ENCODE results near the gene RAB5B. TPM values are rescaled to one million over a fixed set of nuclear protein-coding genes. Genes with fewer than 3 reads are reported as not detected.

The RAB5B gene
- total RNA-seq, 1 donor = 75.2 TPM

- no peak for DNase-seq (ENCODE audit: low read depth)
- TF ChIP-seq CTCF (IDR thresholded peaks at IDR 0.05; ENCODE audit: insufficient read depth, low read length) = no peak
- no peak overlapping the region for H3K4me3 ChIP-seq (ENCODE audit: low read depth, low read length)
Observed at GRCh38 chr12:55942055-55942454, 31.8 kb upstream of the RAB5B start.

- H3K4me3 ChIP-seq (ENCODE audit: low read depth, low read length) = no peak overlapping the region
- no peak for TF ChIP-seq CTCF (IDR thresholded peaks at IDR 0.05; ENCODE audit: insufficient read depth, low read length)
- DNase-seq (ENCODE audit: low read depth) = no peak
Observed at GRCh38 chr12:55942577-55943136, 31.2 kb upstream of the RAB5B start.

GRCh38 chr12:55946553-55946952 lies 27.3 kb upstream of the RAB5B start:
- no peak overlapping the region for H3K4me3 ChIP-seq (ENCODE audit: low read depth, low read length)
- TF ChIP-seq CTCF (IDR thresholded peaks at IDR 0.05; ENCODE audit: insufficient read depth, low read length) = no peak
- DNase-seq (ENCODE audit: low read depth) = no peak

DNA sequence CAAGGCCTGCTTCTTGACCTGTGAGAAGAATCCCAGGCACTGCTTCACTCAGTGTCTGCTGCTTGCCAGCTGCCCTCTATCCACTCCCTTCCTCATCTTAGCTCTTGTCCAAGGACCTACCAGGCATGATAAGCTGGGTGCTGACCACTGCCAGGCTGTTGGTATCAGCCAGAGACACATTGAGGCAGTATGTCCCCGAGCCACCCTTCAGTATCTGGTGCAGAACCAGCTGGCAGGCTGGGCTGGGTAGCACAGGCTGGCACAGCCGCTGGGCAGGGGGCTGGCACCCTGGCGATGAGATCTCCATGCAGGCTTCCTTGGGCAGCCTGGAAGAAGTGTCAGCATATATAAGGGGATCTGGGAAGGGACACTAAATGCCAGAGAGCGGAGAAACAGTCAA lies 18.5 kb upstream of the RAB5B start:
- DNase-seq (ENCODE audit: low read depth) = no peak
- TF ChIP-seq CTCF (IDR thresholded peaks at IDR 0.05; ENCODE audit: insufficient read depth, low read length) = no peak
- H3K4me3 ChIP-seq (ENCODE audit: low read depth, low read length) = no peak overlapping the region

- peak; percentile 67 for DNase-seq (ENCODE audit: low read depth)
- peak; percentile 57 for TF ChIP-seq CTCF (IDR thresholded peaks at IDR 0.05; ENCODE audit: insufficient read depth, low read length)
- H3K4me3 ChIP-seq (ENCODE audit: low read depth, low read length) = no peak overlapping the region
Observed at GRCh38 chr12:55955800-55956508, 17.9 kb upstream of the RAB5B start.

DNA sequence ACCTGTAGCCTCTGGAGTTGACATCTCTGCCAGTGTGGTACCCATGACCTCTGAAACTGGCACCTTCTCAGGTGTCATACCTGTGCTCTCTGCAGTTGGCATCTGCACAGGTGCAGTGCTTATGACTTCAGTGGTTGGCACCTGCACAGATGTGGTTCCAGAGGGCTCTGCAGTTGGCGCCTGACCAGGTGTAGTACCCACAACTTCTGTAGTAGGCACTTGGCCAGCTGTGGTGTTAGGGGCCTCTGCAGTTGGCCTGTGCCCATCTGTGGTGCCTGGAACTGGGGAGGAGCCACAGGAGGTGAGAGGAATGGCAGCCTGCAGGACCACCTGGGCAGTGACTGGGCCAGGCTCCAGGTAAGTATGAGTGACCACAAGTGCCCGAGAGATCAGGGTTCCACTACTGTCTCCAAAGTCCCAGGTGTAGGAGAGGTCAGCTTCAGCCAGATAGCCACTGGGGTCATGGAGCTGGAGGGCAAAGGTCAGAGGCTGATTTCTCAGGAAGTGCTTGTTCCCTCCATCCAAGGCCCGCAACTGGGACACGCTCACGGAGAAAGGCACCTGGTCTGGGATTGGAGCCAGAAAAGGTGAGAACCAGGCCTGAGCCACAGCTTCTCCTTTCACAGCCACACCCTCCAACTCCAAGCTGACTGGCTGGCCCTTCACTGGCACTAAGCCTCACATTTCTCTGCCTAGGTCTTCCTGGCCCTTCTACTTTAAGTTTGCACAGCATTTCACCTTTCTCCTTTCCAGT lies 16.6 kb upstream of the RAB5B start:
- TF ChIP-seq CTCF (IDR thresholded peaks at IDR 0.05; ENCODE audit: insufficient read depth, low read length) = no peak

More for the DNA sequence above, 16.6 kb upstream of the RAB5B start:
- DNase-seq (ENCODE audit: low read depth) = no peak
- no peak overlapping the region for H3K4me3 ChIP-seq (ENCODE audit: low read depth, low read length)
